ENCODE measurements around the gene OR51E1. TPM values are rescaled to one million over a fixed set of nuclear protein-coding genes. Genes with fewer than 3 reads are reported as not detected.

Gene OR51E1
- total and polyA plus RNA-seq, 10 of the 15 experiments (the other 5 are each of a cell fraction or from before 2014, with no cell fraction given) = not detected

DNA sequence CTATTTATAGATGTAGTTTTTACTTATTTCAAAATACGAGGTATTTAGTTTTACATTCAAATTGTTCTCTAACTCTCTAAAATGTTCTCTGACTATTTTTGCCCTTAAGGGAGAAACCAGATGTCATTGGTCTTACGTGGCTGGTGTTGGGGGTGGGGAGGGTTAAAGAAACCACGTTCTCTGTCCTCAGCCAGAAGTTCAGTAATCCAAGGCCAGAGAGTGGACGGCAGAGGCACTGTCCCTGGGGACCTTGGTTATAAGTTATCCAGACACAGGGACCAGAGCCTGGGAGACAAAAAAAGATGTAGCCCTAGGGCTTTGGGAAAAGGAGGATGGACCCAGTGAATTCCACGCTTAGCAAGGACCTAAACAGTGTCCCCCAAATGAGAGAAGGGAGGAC, 706 bp upstream of the OR51E1 start:
- CTCF ChIA-PET = no interaction called here
- ATAC-seq (no peak), FAIRE-seq (no peak), DNase-seq (ENCODE audit: low read depth, low spot score) (no peak)
- no peak overlapping the region for H3K9ac ChIP-seq (ENCODE audit: control insufficient read depth, insufficient read depth, low read length)
- no peaks in the 10 kb centered on the region for H3K4me1 ChIP-seq (ENCODE audit: control insufficient read depth, insufficient read depth, low read length)
- no peak overlapping the region for H3K4me3 ChIP-seq
- TF ChIP-seq CBX5 (IDR thresholded peaks at IDR 0.05; ENCODE audit: low read depth) = no peak
- TF ChIP-seq POLR2AphosphoS2 (IDR thresholded peaks at IDR 0.05; ENCODE audit: low read depth, low read length) = no peak
- TF ChIP-seq ZNF384 (IDR thresholded peaks at IDR 0.05; ENCODE audit: borderline replicate concordance, low read depth, low read length) = no peak
- TF ChIP-seq MEF2A (IDR thresholded peaks at IDR 0.05; ENCODE audit: insufficient read depth, low read depth, low read length) = no peak
- TF ChIP-seq, protein P1, sequence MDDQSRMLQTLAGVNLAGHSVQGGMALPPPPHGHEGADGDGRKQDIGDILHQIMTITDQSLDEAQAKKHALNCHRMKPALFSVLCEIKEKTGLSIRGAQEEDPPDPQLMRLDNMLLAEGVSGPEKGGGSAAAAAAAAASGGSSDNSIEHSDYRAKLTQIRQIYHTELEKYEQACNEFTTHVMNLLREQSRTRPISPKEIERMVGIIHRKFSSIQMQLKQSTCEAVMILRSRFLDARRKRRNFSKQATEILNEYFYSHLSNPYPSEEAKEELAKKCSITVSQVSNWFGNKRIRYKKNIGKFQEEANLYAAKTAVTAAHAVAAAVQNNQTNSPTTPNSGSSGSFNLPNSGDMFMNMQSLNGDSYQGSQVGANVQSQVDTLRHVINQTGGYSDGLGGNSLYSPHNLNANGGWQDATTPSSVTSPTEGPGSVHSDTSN (IDR thresholded peaks at IDR 0.05; ENCODE audit: insufficient replicate concordance, low read depth, low read length) = no peak
- BruUV-seq (replicated peaks) = no TSS peak
- intact Hi-C loops (cut with micrococcal nuclease; ENCODE audit: unreplicated experiment) (no loop called here), in situ Hi-C loops (cut with MboI) (no loop called here)
- no peaks in the 10 kb centered on the region for H3K9me3 ChIP-seq (replicated peaks; ENCODE audit: control insufficient read depth, insufficient read depth, low read length)
- H3K27me3 ChIP-seq (replicated peaks in 1 of 2; ENCODE audit: control insufficient read depth in 2 of 2, insufficient read depth in 2 of 2, low read length in 1 of 2) = no peaks in the 10 kb centered on the region
- RAD21 ChIA-PET (ENCODE audit: unreplicated experiment) = no interaction called here
- no peaks in the 10 kb centered on the region for H3K79me2 ChIP-seq (ENCODE audit: control insufficient read depth, insufficient read depth, low read length)
- WGBS (ENCODE audit: insufficient coverage, insufficient replicate concordance, low lambda C conversion rate, missing lambda C conversion rate) = 13% methylated on average over 5 of the region's 5 CpGs
- SMC1A ChIA-PET (ENCODE audit: uncharacterized antibody, unreplicated experiment) = no interaction called here
- H4K20me1 ChIP-seq (ENCODE audit: control insufficient read depth, insufficient read depth) = no peaks in the 10 kb centered on the region
- no peaks in the 10 kb centered on the region for H3K36me3 ChIP-seq (ENCODE audit: control insufficient read depth in 2 of 2, insufficient read depth in 2 of 2, low read length in 1 of 2)
- H3K4me2 ChIP-seq (ENCODE audit: control insufficient read depth, insufficient read depth) = no peak overlapping the region
- no peak overlapping the region for H3K27ac ChIP-seq (ENCODE audit: control insufficient read depth, insufficient read depth)
- H2AFZ ChIP-seq (ENCODE audit: control insufficient read depth, low read depth, low read length) = no peak overlapping the region
- POLR2A ChIA-PET = no interaction called here

DNA sequence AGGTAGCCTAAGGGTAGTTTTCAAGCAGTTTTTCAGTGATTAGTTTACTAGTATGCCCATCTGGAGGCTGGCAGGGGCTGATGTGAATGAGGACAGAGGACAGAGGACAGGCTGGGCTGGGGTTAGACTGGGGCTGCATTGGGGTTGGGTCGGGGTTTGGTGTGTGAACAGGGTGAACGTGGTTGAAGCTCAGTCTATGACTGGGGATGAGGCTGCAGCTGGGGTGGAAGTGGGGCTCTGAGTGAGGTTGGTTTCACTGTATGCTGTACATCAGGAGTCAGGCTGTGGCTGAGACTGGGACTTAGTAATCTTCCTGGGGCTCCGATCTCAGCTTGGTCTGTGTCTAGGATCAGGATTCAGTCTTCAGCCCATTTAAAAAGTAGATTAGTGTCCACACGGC, 451 bp downstream of the OR51E1 start:
- H2AFZ ChIP-seq (ENCODE audit: control insufficient read depth, low read depth, low read length) = no peak overlapping the region
- in situ Hi-C loops (cut with MboI) = no loop called here

More for the DNA sequence above, 451 bp downstream of the OR51E1 start:
- DNase-seq (ENCODE audit: low read depth, low spot score) = no peak
- 32% methylated on average over 4 of the region's 4 CpGs for WGBS (ENCODE audit: insufficient coverage, insufficient replicate concordance, low lambda C conversion rate, missing lambda C conversion rate)
- H3K4me1 ChIP-seq (ENCODE audit: control insufficient read depth, insufficient read depth, low read length) = no peaks in the 10 kb centered on the region
- no peak overlapping the region for H3K4me2 ChIP-seq (ENCODE audit: control insufficient read depth, insufficient read depth)
- no peaks in the 10 kb centered on the region; a peak in 1 of 4 replicates for H3K27me3 ChIP-seq (replicated peaks in 1 of 2; ENCODE audit: control insufficient read depth in 2 of 2, insufficient read depth in 2 of 2, low read length in 1 of 2)
- no peak overlapping the region for H3K4me3 ChIP-seq
- no peak for ATAC-seq
- POLR2A ChIA-PET = no interaction called here
- RAD21 ChIA-PET (ENCODE audit: unreplicated experiment) = interaction anchor here (0.7 kb wide), 1 partner anchor 720 kb away, joined by 3 read pairs; no protein-coding TSS in a partner anchor
- no peak overlapping the region for H3K9ac ChIP-seq (ENCODE audit: control insufficient read depth, insufficient read depth, low read length)
- CTCF ChIA-PET = interaction anchor here (1.0 kb wide), 1 partner anchor 8 kb away, joined by 4 read pairs; no protein-coding TSS in a partner anchor
- SMC1A ChIA-PET (ENCODE audit: uncharacterized antibody, unreplicated experiment) = no interaction called here
- no peak for TF ChIP-seq CHD1 (IDR thresholded peaks at IDR 0.05; ENCODE audit: low read depth, low read length)
- TF ChIP-seq RB1 (IDR thresholded peaks at IDR 0.05; ENCODE audit: borderline replicate concordance) = no peak
- no peak for TF ChIP-seq DPF2 (IDR thresholded peaks at IDR 0.05)
- no peak for TF ChIP-seq JUND (IDR thresholded peaks at IDR 0.05; ENCODE audit: low read depth, low read length)
- no peak for TF ChIP-seq ZNF207 (IDR thresholded peaks at IDR 0.05; ENCODE audit: borderline replicate concordance)
- TF ChIP-seq NFXL1 (IDR thresholded peaks at IDR 0.05; ENCODE audit: borderline replicate concordance) = no peak
- TF ChIP-seq BACH1 (IDR thresholded peaks at IDR 0.05; ENCODE audit: borderline replicate concordance) = no peak
- no peak for TF ChIP-seq EZH2 (IDR thresholded peaks at IDR 0.05; ENCODE audit: borderline replicate concordance, control insufficient read depth, low read depth, low read length)
- TF ChIP-seq RCOR1 (conservative IDR thresholded peaks at IDR 0.05; ENCODE audit: low read depth, low read length) = no peak
- TF ChIP-seq PAX8 (IDR thresholded peaks at IDR 0.05) = no peak
- H3K79me2 ChIP-seq (ENCODE audit: control insufficient read depth, insufficient read depth, low read length) = no peaks in the 10 kb centered on the region
- no peaks in the 10 kb centered on the region for H3K36me3 ChIP-seq (ENCODE audit: control insufficient read depth in 2 of 2, insufficient read depth in 2 of 2, low read length in 1 of 2)
- no peak overlapping the region for H3K27ac ChIP-seq (ENCODE audit: control insufficient read depth, insufficient read depth)
- no peaks in the 10 kb centered on the region for H3K9me3 ChIP-seq (replicated peaks; ENCODE audit: control insufficient read depth, insufficient read depth, low read length)
- intact Hi-C loops (cut with micrococcal nuclease; ENCODE audit: unreplicated experiment) = no loop called here
- no peaks in the 10 kb centered on the region for H4K20me1 ChIP-seq (ENCODE audit: control insufficient read depth, insufficient read depth)
- FAIRE-seq = no peak
- BruUV-seq (replicated peaks) = no TSS peak
